Keratinocyte (primary cell): ENCODE measurements around the gene TRAPPC2. TPM values are rescaled to one million over a fixed set of nuclear protein-coding genes. Genes with fewer than 3 reads are reported as not detected.

Experiments used
- DNase-seq: peaks from one replicate; pipeline ENCODE4 v3.0.0-alpha.2; 2011; ENCODE audit warnings: low read depth, missing footprints, low spot score
- FAIRE-seq: peaks from 2 replicates; lab custom pipeline; 2011; peaks lifted over from hg19 to GRCh38; lab: Jason Lieb, UNC
- H2AFZ ChIP-seq: 2 replicates; pipeline ENCODE4 v1.6.0; 2012; ENCODE audit warnings: low read length, control low read depth, inconsistent platforms; ENCODE audit not compliant: control insufficient read depth
- H3K27ac ChIP-seq: 2 replicates; pipeline ENCODE4 v1.5.1; 2011; ENCODE audit warnings: low read length; ENCODE audit not compliant: control insufficient read depth, insufficient read depth
- H3K27me3 ChIP-seq: 3 replicates; pipeline ENCODE4 v1.6.0; 2011; ENCODE audit warnings: low read length; ENCODE audit not compliant: control insufficient read depth, insufficient read depth; ENCODE audit errors: extremely low read depth
- H3K36me3 ChIP-seq, 2 experiments: 2 replicates in 1 of 2; 3 replicates in 1 of 2; pipeline ENCODE4 v1.5.1; 2011; ENCODE audit warnings: low read length in 2 of 2, mild to moderate bottlenecking in 1 of 2; ENCODE audit not compliant: control insufficient read depth in 2 of 2, insufficient read depth in 2 of 2; ENCODE audit errors: extremely low read depth in 1 of 2
- H3K4me1 ChIP-seq: 3 replicates; pipeline ENCODE4 v1.5.1; 2011; ENCODE audit warnings: low read length; ENCODE audit not compliant: control insufficient read depth, insufficient read depth; ENCODE audit errors: extremely low read depth
- H3K4me2 ChIP-seq: 3 replicates; pipeline ENCODE4 v1.6.0; 2011; ENCODE audit warnings: low read depth, low read length; ENCODE audit not compliant: control insufficient read depth, insufficient read depth; ENCODE audit errors: extremely low read depth
- H3K4me3 ChIP-seq, 3 experiments: fragments of 200-600 bp in 1 of 3; sonication (generic) in 1 of 3; 2 replicates in 2 of 3; 3 replicates in 1 of 3; pipeline ENCODE4 v1.5.1; 2011 to 2016; ENCODE audit warnings: low read length in 3 of 3, mild to moderate bottlenecking in 3 of 3, control low read depth in 2 of 3, inconsistent platforms in 1 of 3, low read depth in 1 of 3, mixed read lengths in 1 of 3, mixed run types in 1 of 3, moderate library complexity in 1 of 3; ENCODE audit not compliant: control insufficient read depth in 2 of 3, insufficient read depth in 2 of 3; ENCODE audit errors: extremely low read depth in 1 of 3
- H3K79me2 ChIP-seq: 2 replicates; pipeline ENCODE4 v1.6.0; 2012; ENCODE audit warnings: low read length; ENCODE audit not compliant: control insufficient read depth, insufficient read depth
- H3K9ac ChIP-seq: 3 replicates; pipeline ENCODE4 v1.6.0; 2011; ENCODE audit warnings: low read length; ENCODE audit not compliant: control insufficient read depth, insufficient read depth; ENCODE audit errors: extremely low read depth
- H3K9me1 ChIP-seq: 3 replicates; pipeline ENCODE4 v1.6.0; 2011; ENCODE audit warnings: low read length; ENCODE audit not compliant: control insufficient read depth, insufficient read depth; ENCODE audit errors: extremely low read depth
- H3K9me3 ChIP-seq: 2 replicates; pipeline ENCODE4 v1.5.1; 2012; ENCODE audit warnings: low read depth, low read length; ENCODE audit not compliant: control insufficient read depth
- H4K20me1 ChIP-seq: 3 replicates; pipeline ENCODE4 v1.6.0; 2011; ENCODE audit warnings: low read length; ENCODE audit not compliant: control insufficient read depth, insufficient read depth; ENCODE audit errors: extremely low read depth
- EZH2 ChIP-seq: IDR thresholded peaks from one replicate; pipeline ENCODE4 v1.6.1; 2012; ENCODE audit warnings: inconsistent platforms, mild to moderate bottlenecking, low read length, moderate library complexity
- dilution Hi-C: fragments of 300-500 bp; cut with MboI; formaldehyde crosslinking; loops from one replicate; pipeline ENCODE4 v1.7.0; 2020; ENCODE audit warnings: low sequenced_read_pairs; ENCODE audit not compliant: extremely low pct_ligation_motif_present
- polyA plus RNA-seq, 5 experiments: library from polyadenylated mRNA; depleted of rRNA in 3 of 5; stranded (reverse) in 3 of 5; stranded (forward) in 1 of 5; unstranded in 1 of 5; fragments of >200 nt; gene quantifications; 1 replicate in 1 of 5; 2 replicates in 3 of 5; 3 replicates in 1 of 5; pipeline versions ENCODE4 v1.2.1 to v1.2.3, GENCODE V29; 2011 to 2012; ENCODE audit warnings: missing spikeins in 2 of 5, low read depth in 1 of 5, low replicate concordance in 1 of 5
- TF ChIP-seq, protein P1 (sequence below), 3 experiments: IDR thresholded peaks in 1 of 3; conservative IDR thresholded peaks in 1 of 3; optimal IDR thresholded peaks in 1 of 3; 2 replicates in 2 of 3; 3 replicates in 1 of 3; pipeline versions ENCODE3 to v1.5.1; 2011; ENCODE audit warnings: low read length in 3 of 3, mild to moderate bottlenecking in 3 of 3, moderate library complexity in 2 of 3, control low read depth in 1 of 3, inconsistent platforms in 1 of 3; ENCODE audit not compliant: insufficient read depth in 2 of 3; ENCODE audit errors: extremely low read depth in 1 of 3

Gene TRAPPC2
- polyA plus RNA-seq, 1 donor (not counting 4 experiments of a cell fraction or from before 2014, with no cell fraction given) = 19.0 TPM

GRCh38 chrX:13664020-13664419 is 70.4 kb downstream of the TRAPPC2 start:
- H3K9me3 ChIP-seq = no peaks in the 10 kb centered on the region
- H3K36me3 ChIP-seq = peaks cover 0 to 2% of the 10 kb centered on the region in 2 experiments
- no peak overlapping the region for H3K27ac ChIP-seq
- H3K4me2 ChIP-seq = no peak overlapping the region
- H2AFZ ChIP-seq = no peak overlapping the region
- no peak for DNase-seq
- no peaks in the 10 kb centered on the region for H4K20me1 ChIP-seq
- no peaks in the 10 kb centered on the region for H3K27me3 ChIP-seq
- no peaks in the 10 kb centered on the region for H3K79me2 ChIP-seq
- H3K9me1 ChIP-seq = no peaks in the 10 kb centered on the region
- no peak overlapping the region for H3K9ac ChIP-seq
- H3K4me3 ChIP-seq = no peak overlapping the region
- dilution Hi-C loops = no loop called here
- FAIRE-seq = no peak
- TF ChIP-seq, protein P1, sequence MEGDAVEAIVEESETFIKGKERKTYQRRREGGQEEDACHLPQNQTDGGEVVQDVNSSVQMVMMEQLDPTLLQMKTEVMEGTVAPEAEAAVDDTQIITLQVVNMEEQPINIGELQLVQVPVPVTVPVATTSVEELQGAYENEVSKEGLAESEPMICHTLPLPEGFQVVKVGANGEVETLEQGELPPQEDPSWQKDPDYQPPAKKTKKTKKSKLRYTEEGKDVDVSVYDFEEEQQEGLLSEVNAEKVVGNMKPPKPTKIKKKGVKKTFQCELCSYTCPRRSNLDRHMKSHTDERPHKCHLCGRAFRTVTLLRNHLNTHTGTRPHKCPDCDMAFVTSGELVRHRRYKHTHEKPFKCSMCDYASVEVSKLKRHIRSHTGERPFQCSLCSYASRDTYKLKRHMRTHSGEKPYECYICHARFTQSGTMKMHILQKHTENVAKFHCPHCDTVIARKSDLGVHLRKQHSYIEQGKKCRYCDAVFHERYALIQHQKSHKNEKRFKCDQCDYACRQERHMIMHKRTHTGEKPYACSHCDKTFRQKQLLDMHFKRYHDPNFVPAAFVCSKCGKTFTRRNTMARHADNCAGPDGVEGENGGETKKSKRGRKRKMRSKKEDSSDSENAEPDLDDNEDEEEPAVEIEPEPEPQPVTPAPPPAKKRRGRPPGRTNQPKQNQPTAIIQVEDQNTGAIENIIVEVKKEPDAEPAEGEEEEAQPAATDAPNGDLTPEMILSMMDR (optimal IDR thresholded peaks at IDR 0.05 in 1 of 3, IDR thresholded peaks at IDR 0.05 in 1 of 3, conservative IDR thresholded peaks at IDR 0.05 in 1 of 3; ENCODE audit: extremely low read depth in 1 of 3, insufficient read depth in 2 of 3, low read length in 3 of 3) = no peak
- TF ChIP-seq EZH2 = no peak
- peaks cover 5% of the 10 kb centered on the region for H3K4me1 ChIP-seq

DNA sequence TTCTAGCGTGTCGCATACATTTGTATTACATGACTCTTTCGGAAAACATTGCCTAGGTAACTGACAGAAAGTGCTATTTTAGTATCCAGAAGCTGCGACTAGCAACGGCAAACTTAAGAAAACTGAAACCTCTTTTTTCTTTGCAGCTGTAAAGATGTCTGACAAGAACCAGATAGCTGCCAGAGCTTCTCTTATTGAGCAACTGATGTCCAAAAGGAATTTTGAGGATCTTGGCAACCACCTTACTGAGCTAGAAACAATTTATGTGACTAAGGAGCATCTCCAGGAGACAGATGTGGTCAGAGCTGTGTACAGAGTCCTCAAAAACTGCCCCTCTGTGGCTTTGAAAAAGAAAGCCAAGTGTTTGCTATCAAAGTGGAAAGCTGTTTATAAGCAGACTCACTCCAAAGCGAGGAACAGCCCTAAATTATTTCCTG is 72.0 kb downstream of the TRAPPC2 start:
- TF ChIP-seq, protein P1 (optimal IDR thresholded peaks at IDR 0.05 in 1 of 3, IDR thresholded peaks at IDR 0.05 in 1 of 3, conservative IDR thresholded peaks at IDR 0.05 in 1 of 3; ENCODE audit: extremely low read depth in 1 of 3, insufficient read depth in 2 of 3, low read length in 3 of 3) = no peak
- no peak for TF ChIP-seq EZH2
- no peaks in the 10 kb centered on the region for H3K79me2 ChIP-seq
- no peak overlapping the region for H2AFZ ChIP-seq
- no peaks in the 10 kb centered on the region for H3K9me1 ChIP-seq
- H3K36me3 ChIP-seq = peaks cover 0 to 2% of the 10 kb centered on the region in 2 experiments
- no peaks in the 10 kb centered on the region for H3K27me3 ChIP-seq
- no peak overlapping the region for H3K4me2 ChIP-seq
- no peak overlapping the region for H3K9ac ChIP-seq
- peaks cover 3% of the 10 kb centered on the region for H3K4me1 ChIP-seq
- dilution Hi-C loops = no loop called here
- no peaks in the 10 kb centered on the region for H4K20me1 ChIP-seq
- no peak overlapping the region for H3K4me3 ChIP-seq
- no peak for DNase-seq
- H3K9me3 ChIP-seq = no peaks in the 10 kb centered on the region
- H3K27ac ChIP-seq = no peak overlapping the region
- no peak for FAIRE-seq

Other genes starting within 250 kb of the TRAPPC2 start
- 0.06 to 1.0 TPM (median 0.38 TPM) in 3 replicates for gene EGFL6, start 165.0 kb downstream of the TRAPPC2 start, polyA plus RNA-seq
- 0.88 to 1.8 TPM (median 1.8 TPM) in 3 replicates for gene TCEANC, start 81.5 kb downstream of the TRAPPC2 start, polyA plus RNA-seq
- gene RAB9A, start 45.5 kb downstream of the TRAPPC2 start, polyA plus RNA-seq = 40.1 to 46.0 TPM (median 43.5 TPM) in 3 replicates
- gene OFD1, start 128 bp upstream of the TRAPPC2 start, polyA plus RNA-seq = 10.6 to 18.3 TPM (median 17.0 TPM) in 3 replicates
- 0.09 to 0.35 TPM (median 0.26 TPM) in 3 replicates for gene GPM6B, start 82.5 kb upstream of the TRAPPC2 start, polyA plus RNA-seq